SU-DHL-6 (cell line): ENCODE data around the gene LPCAT1.

Experiments
- H2AFZ ChIP-seq: fragments of 200-600 bp; sonication (generic); 2 replicates; pipeline ENCODE4 v1.6.1; 2014; ENCODE audit warnings: low read depth, mild to moderate bottlenecking, moderate library complexity, mixed read lengths, antibody characterized with exemption, low read length; ENCODE audit not compliant: severe bottlenecking
- H3F3A ChIP-seq: fragments of 200-600 bp; shearing (Covaris generic); 2 replicates; pipeline ENCODE4 v1.6.0; 2016; ENCODE audit warnings: antibody characterized with exemption, mild to moderate bottlenecking; ENCODE audit not compliant: insufficient read depth
- H3K27ac ChIP-seq: fragments of 200-600 bp; sonication (generic); 2 replicates; pipeline ENCODE4 v1.5.1; 2016; ENCODE audit warnings: low read depth, mild to moderate bottlenecking, low read length, moderate library complexity, mixed read lengths
- H3K27me3 ChIP-seq: fragments of 200-600 bp; sonication (generic), shearing (Covaris generic); 2 replicates; pipeline ENCODE4 v1.6.0; 2014; ENCODE audit warnings: mild to moderate bottlenecking, low read length
- H3K36me3 ChIP-seq: fragments of 200-600 bp; sonication (generic); 2 replicates; pipeline ENCODE4 v1.6.1; 2014; ENCODE audit warnings: mild to moderate bottlenecking, low read length, mixed read lengths
- H3K4me2 ChIP-seq: fragments of 300-600, 200-600 bp; shearing (Covaris generic), sonication (generic); 2 replicates; pipeline ENCODE4 v1.6.0; 2014; ENCODE audit warnings: low read length, low read depth, mild to moderate bottlenecking; ENCODE audit not compliant: poor library complexity, severe bottlenecking
- H3K4me3 ChIP-seq: fragments of 200-600 bp; sonication (generic); 2 replicates; pipeline ENCODE4 v1.5.1; 2014; ENCODE audit warnings: antibody characterized with exemption, low read length, mild to moderate bottlenecking, mixed read lengths; ENCODE audit not compliant: insufficient read depth, poor library complexity, severe bottlenecking
- H3K79me2 ChIP-seq: fragments of 200-600 bp; sonication (generic); 2 replicates; pipeline ENCODE4 v1.6.1; 2014; ENCODE audit warnings: mild to moderate bottlenecking, low read length, moderate library complexity; ENCODE audit not compliant: insufficient read depth
- H3K9ac ChIP-seq: fragments of 200-600 bp; sonication (generic); 2 replicates; pipeline ENCODE4 v1.7.0; 2014; ENCODE audit warnings: mild to moderate bottlenecking, low read length
- H3K9me2 ChIP-seq: fragments of 200-600 bp; sonication (generic); replicated peaks from 2 replicates; pipeline ENCODE4 v1.6.1; 2014; ENCODE audit warnings: low read length; ENCODE audit not compliant: insufficient read depth
- H3K9me3 ChIP-seq: fragments of 200-600 bp; sonication (generic); 2 replicates; pipeline ENCODE4 v1.6.1; 2014; ENCODE audit warnings: low read length, mixed read lengths; ENCODE audit not compliant: insufficient read depth
- H4K20me1 ChIP-seq: fragments of 200-600 bp; sonication (generic); 2 replicates; pipeline ENCODE4 v1.6.1; 2014; ENCODE audit warnings: low read depth, mild to moderate bottlenecking, antibody characterized with exemption, low read length, moderate library complexity, mixed read lengths
- CTCF ChIP-seq: fragments of 200-600 bp; sonication (generic); IDR thresholded peaks from one replicate; pipeline ENCODE4 v1.5.1; 2017; ENCODE audit warnings: antibody characterized with exemption, mild to moderate bottlenecking, low read length, moderate library complexity; ENCODE audit not compliant: insufficient read depth, poor library complexity, severe bottlenecking
- EZH2phosphoT487 ChIP-seq: fragments of 200-600 bp; sonication (generic), shearing (Covaris generic); conservative IDR thresholded peaks from 2 replicates; pipeline ENCODE4 v1.6.1; 2018; ENCODE audit warnings: mild to moderate bottlenecking, antibody characterized with exemption, low read length, moderate library complexity, mixed read lengths

LPCAT1 gene

GRCh38 chr5:1499851-1500250 is 23.9 kb downstream of the LPCAT1 start:
- Histone ChIP-seq H3K79me2 (peaks cover 25% of the 10 kb centered on the region; the same call in 1 of the 2 replicates), H3K27ac (peak overlapping the region; percentile 82; the same call in 1 of the 2 replicates), H2AFZ (no peak overlapping the region), H3F3A (peaks cover 37% of the 10 kb centered on the region), H3K9me3 (no peaks in the 10 kb centered on the region), H3K9me2 (no peaks in the 10 kb centered on the region), H3K9ac (no peak overlapping the region), H3K36me3 (no peaks in the 10 kb centered on the region), H3K4me3 (no peak overlapping the region), H3K4me2 (no peak overlapping the region), H4K20me1 (no peaks in the 10 kb centered on the region), H3K27me3 (no peaks in the 10 kb centered on the region)
- TF ChIP-seq CTCF (no peak), EZH2phosphoT487 (no peak)

- H3K9me3 ChIP-seq, result no peaks in the 10 kb centered on the region
- no peak overlapping the region for H3K9ac ChIP-seq
- H3K79me2 ChIP-seq, result peaks cover 25% of the 10 kb centered on the region; the same call in 1 of the 2 replicates
- H3K36me3 ChIP-seq, result no peaks in the 10 kb centered on the region
- peak overlapping the region; percentile 82 for H3K27ac ChIP-seq
- no peak overlapping the region for H3K4me3 ChIP-seq
- H2AFZ ChIP-seq, result no peak overlapping the region
- peaks cover 29% of the 10 kb centered on the region for H3F3A ChIP-seq
- H4K20me1 ChIP-seq, result no peaks in the 10 kb centered on the region
- no peak for TF ChIP-seq CTCF
- no peak for TF ChIP-seq EZH2phosphoT487
- H3K4me2 ChIP-seq, result peak overlapping the region; percentile 42
- H3K9me2 ChIP-seq, result no peaks in the 10 kb centered on the region
- no peaks in the 10 kb centered on the region for H3K27me3 ChIP-seq
Observed at GRCh38 chr5:1498623-1499416, 24.9 kb downstream of the LPCAT1 start.

- Histone ChIP-seq H3K36me3 (no peaks in the 10 kb centered on the region), H3K4me3 (no peak overlapping the region), H2AFZ (no peak overlapping the region), H3F3A (peaks cover 21% of the 10 kb centered on the region; the same call in 1 of the 2 replicates), H3K27me3 (no peaks in the 10 kb centered on the region), H3K4me2 (peak overlapping the region; percentile 42), H3K79me2 (peaks cover 21% of the 10 kb centered on the region; the same call in 1 of the 2 replicates), H3K9me3 (no peaks in the 10 kb centered on the region), H3K27ac (peak overlapping the region; percentile 82), H3K9ac (peak overlapping the region; percentile 31; the same call in 1 of the 2 replicates), H4K20me1 (no peaks in the 10 kb centered on the region), H3K9me2 (no peaks in the 10 kb centered on the region)
- TF ChIP-seq EZH2phosphoT487 (no peak), CTCF (no peak)
Observed at GRCh38 chr5:1497795-1498622, 25.8 kb downstream of the LPCAT1 start.
